PC-3 (cell line): ENCODE results near the gene MMP12.

Experiments used
- CTCF ChIP-seq: fragments of 300-600 bp; sonication (generic); conservative IDR thresholded peaks from 2 replicates; pipeline ENCODE4 v1.5.1; 2017; ENCODE audit warnings: antibody characterized with exemption, low read depth, mild to moderate bottlenecking, low read length
- EZH2 ChIP-seq: fragments of 300-600 bp; sonication (generic); IDR thresholded peaks from one replicate; pipeline ENCODE4 v1.6.1; 2017; ENCODE audit warnings: antibody characterized with exemption, mild to moderate bottlenecking, low read length; ENCODE audit not compliant: unreplicated experiment

GRCh38 chr11:102911758-102912481 lies 37.1 kb upstream of the MMP12 start:
- TF ChIP-seq CTCF (no peak), EZH2 (no peak)
